Gastroesophageal sphincter (tissue), 4 donors: ENCODE measurements around the gene SRRM4. TPM values are rescaled to one million over a fixed set of nuclear protein-coding genes. Genes with fewer than 3 reads are reported as not detected.

Source experiments
- ATAC-seq: fragments of 150-250 bp; one replicate; pipeline ENCODE4 v1.9.1; 2016; ENCODE audit warnings: mild to moderate bottlenecking, moderate library complexity
- H3K27ac ChIP-seq, 4 donors: fragments of 200-600 bp; sonication (generic) in 3 of 4; 1 replicate in 3 of 4; 2 replicates in 1 of 4; pipeline ENCODE4 v1.5.1; 2016 to 2019
- H3K27me3 ChIP-seq: fragments of 200-600 bp; sonication (generic); one replicate; pipeline ENCODE4 v1.5.1; 2019
- H3K36me3 ChIP-seq, 2 donors: fragments of 200-600 bp; sonication (generic); one replicate each; pipeline ENCODE4 v1.5.1; 2019; ENCODE audit warnings: control low read depth in 1 of 2
- H3K4me1 ChIP-seq, 3 donors: fragments of 200-600 bp; sonication (generic); 1 replicate in 2 of 3; 2 replicates in 1 of 3; pipeline ENCODE4 v1.5.1; 2016 to 2019; ENCODE audit warnings: control low read depth in 2 of 3
- H3K4me3 ChIP-seq, 2 donors: fragments of 200-600 bp; sonication (generic); one replicate each; pipeline ENCODE4 v1.5.1; 2019; ENCODE audit warnings: mild to moderate bottlenecking in 1 of 2, moderate library complexity in 1 of 2
- H3K9me3 ChIP-seq, 3 donors: fragments of 200-600 bp; sonication (generic); one replicate each; pipeline ENCODE4 v1.5.1; 2017 to 2019; ENCODE audit warnings: control low read depth in 2 of 3
- EP300 ChIP-seq: sonication (generic); formaldehyde crosslinking; IDR thresholded peaks from one replicate; pipeline ENCODE4 v1.6.1; 2017; ENCODE audit warnings: antibody characterized with exemption, mild to moderate bottlenecking
- POLR2A ChIP-seq, 2 donors: fragments of 450-650 bp; IDR thresholded peaks; one replicate each; pipeline ENCODE4 v1.6.1; 2017; ENCODE audit warnings: antibody characterized with exemption in 2 of 2, mild to moderate bottlenecking in 2 of 2, moderate library complexity in 1 of 2
- POLR2AphosphoS5 ChIP-seq: sonication (generic); formaldehyde crosslinking; IDR thresholded peaks from one replicate; pipeline ENCODE4 v1.6.1; 2017; ENCODE audit warnings: antibody characterized with exemption
- WGBS, 2 donors: methylation state at CpG; one replicate each; pipeline ENCODE4 v1.1.5; 2018; ENCODE audit warnings: low coverage in 1 of 2; 5-methylcytosine and 5-hydroxymethylcytosine counted together
- total RNA-seq, 4 donors: library from RNA; depleted of rRNA; stranded (reverse); fragments of >200 nt; gene quantifications; one replicate each; pipeline ENCODE4 v1.1.0, GENCODE V29; 2016
- TF ChIP-seq, protein P1 (sequence below), 4 experiments: fragments of 200-600 bp in 2 of 4; fragments of 450-650 bp in 2 of 4; sonication (generic) in 1 of 4; IDR thresholded peaks; one replicate each; pipeline ENCODE4 v1.5.1; 2017 to 2019; ENCODE audit warnings: antibody characterized with exemption in 4 of 4, mild to moderate bottlenecking in 2 of 4, moderate library complexity in 2 of 4

SRRM4 gene
- total RNA-seq, 4 donors from 2014 or later: 0.04 TPM; not detected in 3

DNA sequence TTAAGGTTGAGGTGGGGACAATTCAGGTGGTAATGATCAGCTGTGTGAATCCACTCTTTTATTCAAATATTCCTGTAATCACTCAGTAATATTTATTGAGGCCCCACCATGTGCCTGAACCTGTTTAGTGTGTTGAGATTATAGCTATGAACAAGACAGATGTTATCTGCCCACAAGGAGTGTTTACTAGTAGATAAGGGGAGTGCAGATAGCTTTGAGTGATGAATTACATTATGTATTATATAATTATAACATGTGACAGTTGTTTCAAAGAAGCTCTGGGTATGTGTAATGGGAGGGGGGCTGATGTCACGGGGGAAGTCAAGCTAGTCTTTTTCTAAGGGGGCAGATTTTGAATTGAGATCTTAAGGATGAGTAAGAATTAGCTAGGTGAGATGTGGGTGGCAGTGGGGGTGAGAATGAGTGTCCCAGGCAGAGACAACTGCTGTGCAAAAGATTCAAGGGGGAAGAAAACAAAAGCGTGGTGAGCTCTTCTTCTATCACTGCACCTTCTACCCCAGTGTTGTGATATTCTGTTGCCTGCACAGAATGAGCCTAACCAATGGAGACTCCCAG lies 21.3 kb upstream of the SRRM4 start:
- WGBS, 2 donors: 28 to 81% methylated on average over 2 of the region's 2 CpGs
- TF ChIP-seq EP300 (no peak), POLR2A (IDR thresholded peaks at IDR 0.05) (no peak), POLR2AphosphoS5 (no peak)
- TF ChIP-seq, protein P1, sequence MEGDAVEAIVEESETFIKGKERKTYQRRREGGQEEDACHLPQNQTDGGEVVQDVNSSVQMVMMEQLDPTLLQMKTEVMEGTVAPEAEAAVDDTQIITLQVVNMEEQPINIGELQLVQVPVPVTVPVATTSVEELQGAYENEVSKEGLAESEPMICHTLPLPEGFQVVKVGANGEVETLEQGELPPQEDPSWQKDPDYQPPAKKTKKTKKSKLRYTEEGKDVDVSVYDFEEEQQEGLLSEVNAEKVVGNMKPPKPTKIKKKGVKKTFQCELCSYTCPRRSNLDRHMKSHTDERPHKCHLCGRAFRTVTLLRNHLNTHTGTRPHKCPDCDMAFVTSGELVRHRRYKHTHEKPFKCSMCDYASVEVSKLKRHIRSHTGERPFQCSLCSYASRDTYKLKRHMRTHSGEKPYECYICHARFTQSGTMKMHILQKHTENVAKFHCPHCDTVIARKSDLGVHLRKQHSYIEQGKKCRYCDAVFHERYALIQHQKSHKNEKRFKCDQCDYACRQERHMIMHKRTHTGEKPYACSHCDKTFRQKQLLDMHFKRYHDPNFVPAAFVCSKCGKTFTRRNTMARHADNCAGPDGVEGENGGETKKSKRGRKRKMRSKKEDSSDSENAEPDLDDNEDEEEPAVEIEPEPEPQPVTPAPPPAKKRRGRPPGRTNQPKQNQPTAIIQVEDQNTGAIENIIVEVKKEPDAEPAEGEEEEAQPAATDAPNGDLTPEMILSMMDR (IDR thresholded peaks at IDR 0.05): no peak
- H3K9me3 ChIP-seq: peaks cover 0 to 11% (median 0%) of the 10 kb centered on the region in 3 donors
- H3K4me1 ChIP-seq: no peaks in the 10 kb centered on the region
- H3K27ac ChIP-seq: no peak overlapping the region
- peaks cover 7% of the 10 kb centered on the region for H3K27me3 ChIP-seq
- H3K4me3 ChIP-seq: no peak overlapping the region
- ATAC-seq: no peak
- H3K36me3 ChIP-seq: no peaks in the 10 kb centered on the region

DNA sequence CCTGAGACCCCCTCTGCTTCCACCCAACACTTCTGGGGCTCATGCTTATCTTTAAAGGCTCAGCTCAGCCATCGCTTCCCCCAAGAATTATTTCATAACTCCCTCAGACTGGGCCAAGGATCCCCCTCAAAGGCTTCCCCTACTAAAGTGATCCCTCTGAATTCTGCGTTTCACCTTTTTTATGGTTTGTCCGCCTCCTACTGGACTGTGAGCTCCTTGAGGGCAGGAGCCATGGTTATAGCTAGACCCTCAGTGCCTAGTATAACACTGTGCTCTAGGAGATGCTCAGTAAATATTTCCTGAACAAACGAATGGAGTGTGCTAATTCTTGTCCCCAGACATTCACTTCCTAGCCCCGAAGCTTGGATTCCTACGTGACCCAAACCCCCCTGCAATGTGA lies 20.5 kb upstream of the SRRM4 start:
- 67 to 77% methylated on average over 3 to 6 of the region's 6 CpGs for WGBS, 2 donors
- Histone ChIP-seq H3K27ac (no peak overlapping the region), H3K4me3 (no peak overlapping the region), H3K9me3 (peaks cover 0 to 11% (median 0%) of the 10 kb centered on the region in 3 donors), H3K36me3 (no peaks in the 10 kb centered on the region), H3K4me1 (no peaks in the 10 kb centered on the region), H3K27me3 (peaks cover 7% of the 10 kb centered on the region)
- TF ChIP-seq, protein P1 (IDR thresholded peaks at IDR 0.05): no peak
- TF ChIP-seq POLR2AphosphoS5 (no peak), EP300 (no peak), POLR2A (IDR thresholded peaks at IDR 0.05) (no peak)
- ATAC-seq: no peak

DNA sequence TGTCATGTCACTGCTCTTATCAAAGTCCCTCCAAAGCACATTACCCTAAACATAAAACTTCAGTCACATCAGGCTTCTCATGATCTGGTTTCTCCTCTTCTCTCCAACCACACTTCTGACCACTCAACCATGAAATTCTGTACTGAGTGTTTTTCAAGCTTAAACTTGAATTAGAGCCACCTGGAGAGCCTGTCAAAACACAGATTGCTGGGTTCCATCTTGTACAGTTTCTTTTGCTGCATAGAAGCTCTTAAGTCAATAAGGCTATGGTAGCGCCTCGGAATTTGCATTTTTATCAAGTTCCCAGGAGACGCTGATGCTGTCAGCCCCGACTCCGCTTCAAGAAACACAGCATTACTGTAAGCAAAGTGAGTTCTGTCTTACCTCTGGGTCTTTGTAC lies 16.4 kb upstream of the SRRM4 start:
- peaks cover 0 to 20% (median 0%) of the 10 kb centered on the region in 3 donors for H3K9me3 ChIP-seq
- WGBS, 2 donors: 71% methylated on average over 5 of the region's 5 CpGs; no CpG with 5 or more reads in 1 of the 2 donors
- H3K4me1 ChIP-seq: no peaks in the 10 kb centered on the region
- peaks cover 21% of the 10 kb centered on the region for H3K27me3 ChIP-seq
- H3K36me3 ChIP-seq: no peaks in the 10 kb centered on the region
- H3K27ac ChIP-seq: no peak overlapping the region
- TF ChIP-seq POLR2A (IDR thresholded peaks at IDR 0.05) (no peak), EP300 (no peak), POLR2AphosphoS5 (no peak)
- TF ChIP-seq, protein P1 (IDR thresholded peaks at IDR 0.05): no peak
- H3K4me3 ChIP-seq: no peak overlapping the region
- ATAC-seq: no peak

DNA sequence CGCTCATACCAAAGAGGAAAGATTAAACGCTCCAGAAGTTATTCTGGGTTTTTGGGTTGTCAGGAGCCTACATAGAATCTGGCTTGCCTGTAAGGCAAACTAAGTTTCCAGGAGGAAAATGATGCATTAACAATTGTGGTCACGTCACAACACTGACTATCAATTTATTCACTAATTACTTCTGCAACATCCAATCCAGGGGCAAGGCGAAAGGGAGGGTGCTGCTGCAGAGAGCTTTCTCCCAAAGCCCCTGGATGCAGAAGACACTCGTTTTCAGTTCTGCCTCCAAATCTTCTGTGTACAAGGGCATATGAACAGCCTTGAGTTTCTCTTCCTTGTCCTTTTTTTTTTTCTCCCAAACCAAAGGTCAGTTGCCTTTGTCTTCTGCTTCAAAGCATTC lies 10.5 kb upstream of the SRRM4 start:
- Histone ChIP-seq H3K4me3 (no peak overlapping the region), H3K36me3 (no peaks in the 10 kb centered on the region), H3K9me3 (peaks cover 0 to 9% (median 0%) of the 10 kb centered on the region in 3 donors), H3K4me1 (no peaks in the 10 kb centered on the region), H3K27ac (no peak overlapping the region), H3K27me3 (peaks cover 25% of the 10 kb centered on the region)
- ATAC-seq: no peak
- TF ChIP-seq POLR2AphosphoS5 (no peak), EP300 (no peak), POLR2A (IDR thresholded peaks at IDR 0.05) (no peak)
- TF ChIP-seq, protein P1 (IDR thresholded peaks at IDR 0.05): no peak
- WGBS, 2 donors: 46 to 50% methylated on average over 5 of the region's 5 CpGs

DNA sequence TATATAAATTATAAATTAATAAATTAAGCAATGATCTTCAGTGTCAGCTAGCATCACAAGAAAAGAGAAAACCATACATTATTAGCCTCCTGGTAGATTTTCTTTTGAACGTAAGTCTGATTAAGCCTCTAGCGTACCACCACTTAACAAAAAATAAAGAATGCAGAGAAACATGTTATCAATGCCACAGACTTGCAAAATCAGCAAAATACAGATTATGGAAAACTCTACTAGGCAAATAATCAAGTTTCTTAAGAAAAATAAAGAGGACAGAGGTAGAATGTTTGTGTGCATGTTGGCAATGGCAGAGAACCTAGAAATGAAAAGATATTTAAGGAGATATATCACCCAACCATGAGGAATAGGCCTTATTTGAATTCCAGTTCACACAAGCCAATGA lies 8.4 kb upstream of the SRRM4 start:
- no peak overlapping the region for H3K27ac ChIP-seq
- TF ChIP-seq POLR2AphosphoS5: no peak
- TF ChIP-seq EP300: no peak
- TF ChIP-seq POLR2A (IDR thresholded peaks at IDR 0.05): no peak
- TF ChIP-seq, protein P1 (IDR thresholded peaks at IDR 0.05): no peak
- peaks cover 0 to 4% (median 0%) of the 10 kb centered on the region in 3 donors for H3K9me3 ChIP-seq
- no peak for ATAC-seq
- H3K27me3 ChIP-seq: peaks cover 40% of the 10 kb centered on the region
- 65 to 88% methylated on average over 2 of the region's 2 CpGs for WGBS, 2 donors
- H3K4me1 ChIP-seq: no peaks in the 10 kb centered on the region
- no peak overlapping the region for H3K4me3 ChIP-seq
- no peaks in the 10 kb centered on the region for H3K36me3 ChIP-seq
